Coronary artery (tissue), 2 donors: ENCODE data around the gene CLIC2.

Source experiments
- DNase-seq: peaks from one replicate; pipeline ENCODE4 v3.0.0-alpha.2; 2017; ENCODE audit warnings: low spot score
- H3K27ac ChIP-seq, 2 donors: fragments of 200-600 bp; sonication (generic); one replicate each; pipeline ENCODE4 v1.5.1; 2016 to 2019
- H3K4me3 ChIP-seq: fragments of 200-600 bp; sonication (generic); 2 replicates; pipeline ENCODE4 v1.5.1; 2016; ENCODE audit warnings: mild to moderate bottlenecking, moderate library complexity
- CTCF ChIP-seq: fragments of 200-600 bp; sonication (generic); IDR thresholded peaks from one replicate; pipeline ENCODE4 v1.5.1; 2019; ENCODE audit warnings: antibody characterized with exemption

CLIC2 gene

GRCh38 chrX:155246748-155247147 lies 87.7 kb downstream of the CLIC2 start:
- Histone ChIP-seq H3K27ac (no peak overlapping the region), H3K4me3 (no peak overlapping the region)
- no peak for DNase-seq
- TF ChIP-seq CTCF, result no peak

GRCh38 chrX:155242300-155242699 lies 92.1 kb downstream of the CLIC2 start:
- no peak for DNase-seq
- no peak overlapping the region for H3K4me3 ChIP-seq
- no peak overlapping the region for H3K27ac ChIP-seq
- TF ChIP-seq CTCF, result no peak

GRCh38 chrX:155237719-155238118 lies 96.7 kb downstream of the CLIC2 start:
- no peak for TF ChIP-seq CTCF
- no peak overlapping the region for H3K4me3 ChIP-seq
- DNase-seq, result no peak
- no peak overlapping the region for H3K27ac ChIP-seq

GRCh38 chrX:155235891-155236290 lies 98.5 kb downstream of the CLIC2 start:
- DNase-seq, result no peak
- Histone ChIP-seq H3K27ac (no peak overlapping the region), H3K4me3 (no peak overlapping the region)
- TF ChIP-seq CTCF, result no peak

GRCh38 chrX:155231163-155231562 lies 103.3 kb downstream of the CLIC2 start:
- H3K27ac ChIP-seq, result no peak overlapping the region
- DNase-seq, result no peak
- no peak for TF ChIP-seq CTCF
- H3K4me3 ChIP-seq, result no peak overlapping the region
